ENCODE measurements around the gene UPK3A. TPM values are rescaled to one million over a fixed set of nuclear protein-coding genes. Genes with fewer than 3 reads are reported as not detected.
A peak's percentile ranks its signal among the peaks of the same experiment; 100 is the strongest.

UPK3A gene
- total and polyA plus RNA-seq, 2 of the 13 experiments (the other 11 are each of a cell fraction or from before 2014, with no cell fraction given) = 10.5 to 13.8 TPM

DNA sequence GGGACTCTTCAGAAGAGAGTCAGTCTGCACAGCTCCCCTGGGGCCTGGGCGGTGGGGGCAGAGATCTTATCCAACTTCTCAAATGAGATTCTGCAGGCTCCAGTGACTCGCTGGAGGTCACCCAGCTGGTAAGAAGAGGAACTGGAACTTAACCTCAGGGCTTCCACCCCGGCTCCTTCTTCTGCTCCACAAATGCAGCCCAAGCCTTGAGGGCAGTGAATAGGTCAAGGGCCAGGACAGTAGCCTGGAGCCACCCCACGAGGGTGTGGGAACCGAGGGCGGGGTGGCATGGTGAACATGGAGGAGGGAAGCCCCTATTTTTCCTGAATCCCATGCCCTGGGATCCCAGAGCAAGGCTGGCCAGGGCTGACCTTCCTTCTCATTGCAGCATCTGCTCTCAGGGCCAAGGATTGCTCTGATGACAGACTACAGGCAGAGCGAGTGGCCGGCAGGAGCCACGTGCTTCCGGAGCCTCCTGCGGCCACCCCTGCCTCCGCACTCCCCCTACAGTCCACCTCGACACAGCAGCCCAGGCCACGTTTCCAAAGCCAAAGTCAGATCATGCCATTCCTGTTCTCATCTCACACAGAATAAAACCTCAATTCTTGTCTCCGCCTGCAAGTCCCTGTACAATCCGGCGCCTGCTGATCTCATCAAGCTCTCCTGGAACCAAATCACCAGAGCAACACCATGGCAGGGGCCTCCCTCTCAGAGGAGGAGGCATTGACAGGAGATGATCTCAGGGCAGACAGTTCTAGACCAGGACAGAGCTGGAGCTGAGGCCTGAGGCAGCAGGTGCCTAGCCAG lies 21.1 kb upstream of the UPK3A start (continued):
- TF ChIP-seq, protein P1, sequence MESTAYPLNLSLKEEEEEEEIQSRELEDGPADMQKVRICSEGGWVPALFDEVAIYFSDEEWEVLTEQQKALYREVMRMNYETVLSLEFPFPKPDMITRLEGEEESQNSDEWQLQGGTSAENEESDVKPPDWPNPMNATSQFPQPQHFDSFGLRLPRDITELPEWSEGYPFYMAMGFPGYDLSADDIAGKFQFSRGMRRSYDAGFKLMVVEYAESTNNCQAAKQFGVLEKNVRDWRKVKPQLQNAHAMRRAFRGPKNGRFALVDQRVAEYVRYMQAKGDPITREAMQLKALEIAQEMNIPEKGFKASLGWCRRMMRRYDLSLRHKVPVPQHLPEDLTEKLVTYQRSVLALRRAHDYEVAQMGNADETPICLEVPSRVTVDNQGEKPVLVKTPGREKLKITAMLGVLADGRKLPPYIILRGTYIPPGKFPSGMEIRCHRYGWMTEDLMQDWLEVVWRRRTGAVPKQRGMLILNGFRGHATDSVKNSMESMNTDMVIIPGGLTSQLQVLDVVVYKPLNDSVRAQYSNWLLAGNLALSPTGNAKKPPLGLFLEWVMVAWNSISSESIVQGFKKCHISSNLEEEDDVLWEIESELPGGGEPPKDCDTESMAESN (CRISPR knock-in tag; conservative IDR thresholded peaks at IDR 0.05) = peak; percentile 56; the same call in 1 of the 2 replicates
- TF ChIP-seq NFYB (CRISPR knock-in tag; IDR thresholded peaks at IDR 0.05) = peak; percentile 43; the same call in 1 of the 2 replicates
- TF ChIP-seq ZFX (CRISPR knock-in tag; IDR thresholded peaks at IDR 0.05; ENCODE audit: low read depth) = peak; percentile 78
- TF ChIP-seq, protein P2, sequence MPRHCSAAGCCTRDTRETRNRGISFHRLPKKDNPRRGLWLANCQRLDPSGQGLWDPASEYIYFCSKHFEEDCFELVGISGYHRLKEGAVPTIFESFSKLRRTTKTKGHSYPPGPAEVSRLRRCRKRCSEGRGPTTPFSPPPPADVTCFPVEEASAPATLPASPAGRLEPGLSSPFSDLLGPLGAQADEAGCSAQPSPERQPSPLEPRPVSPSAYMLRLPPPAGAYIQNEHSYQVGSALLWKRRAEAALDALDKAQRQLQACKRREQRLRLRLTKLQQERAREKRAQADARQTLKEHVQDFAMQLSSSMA (CRISPR knock-in tag; IDR thresholded peaks at IDR 0.05) = 0 out of 2 replicates have a peak, but pooled peaks have one; percentile 41
- TF ChIP-seq, protein P3, sequence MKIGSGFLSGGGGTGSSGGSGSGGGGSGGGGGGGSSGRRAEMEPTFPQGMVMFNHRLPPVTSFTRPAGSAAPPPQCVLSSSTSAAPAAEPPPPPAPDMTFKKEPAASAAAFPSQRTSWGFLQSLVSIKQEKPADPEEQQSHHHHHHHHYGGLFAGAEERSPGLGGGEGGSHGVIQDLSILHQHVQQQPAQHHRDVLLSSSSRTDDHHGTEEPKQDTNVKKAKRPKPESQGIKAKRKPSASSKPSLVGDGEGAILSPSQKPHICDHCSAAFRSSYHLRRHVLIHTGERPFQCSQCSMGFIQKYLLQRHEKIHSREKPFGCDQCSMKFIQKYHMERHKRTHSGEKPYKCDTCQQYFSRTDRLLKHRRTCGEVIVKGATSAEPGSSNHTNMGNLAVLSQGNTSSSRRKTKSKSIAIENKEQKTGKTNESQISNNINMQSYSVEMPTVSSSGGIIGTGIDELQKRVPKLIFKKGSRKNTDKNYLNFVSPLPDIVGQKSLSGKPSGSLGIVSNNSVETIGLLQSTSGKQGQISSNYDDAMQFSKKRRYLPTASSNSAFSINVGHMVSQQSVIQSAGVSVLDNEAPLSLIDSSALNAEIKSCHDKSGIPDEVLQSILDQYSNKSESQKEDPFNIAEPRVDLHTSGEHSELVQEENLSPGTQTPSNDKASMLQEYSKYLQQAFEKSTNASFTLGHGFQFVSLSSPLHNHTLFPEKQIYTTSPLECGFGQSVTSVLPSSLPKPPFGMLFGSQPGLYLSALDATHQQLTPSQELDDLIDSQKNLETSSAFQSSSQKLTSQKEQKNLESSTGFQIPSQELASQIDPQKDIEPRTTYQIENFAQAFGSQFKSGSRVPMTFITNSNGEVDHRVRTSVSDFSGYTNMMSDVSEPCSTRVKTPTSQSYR (CRISPR knock-in tag; IDR thresholded peaks at IDR 0.05; ENCODE audit: borderline replicate concordance) = peak; percentile 16; the same call in 1 of the 2 replicates
- peak; percentile 86; the same call in 1 of the 2 replicates for TF ChIP-seq NFKB2 (CRISPR knock-in tag; IDR thresholded peaks at IDR 0.05; ENCODE audit: borderline replicate concordance)
- TF ChIP-seq, protein P4, sequence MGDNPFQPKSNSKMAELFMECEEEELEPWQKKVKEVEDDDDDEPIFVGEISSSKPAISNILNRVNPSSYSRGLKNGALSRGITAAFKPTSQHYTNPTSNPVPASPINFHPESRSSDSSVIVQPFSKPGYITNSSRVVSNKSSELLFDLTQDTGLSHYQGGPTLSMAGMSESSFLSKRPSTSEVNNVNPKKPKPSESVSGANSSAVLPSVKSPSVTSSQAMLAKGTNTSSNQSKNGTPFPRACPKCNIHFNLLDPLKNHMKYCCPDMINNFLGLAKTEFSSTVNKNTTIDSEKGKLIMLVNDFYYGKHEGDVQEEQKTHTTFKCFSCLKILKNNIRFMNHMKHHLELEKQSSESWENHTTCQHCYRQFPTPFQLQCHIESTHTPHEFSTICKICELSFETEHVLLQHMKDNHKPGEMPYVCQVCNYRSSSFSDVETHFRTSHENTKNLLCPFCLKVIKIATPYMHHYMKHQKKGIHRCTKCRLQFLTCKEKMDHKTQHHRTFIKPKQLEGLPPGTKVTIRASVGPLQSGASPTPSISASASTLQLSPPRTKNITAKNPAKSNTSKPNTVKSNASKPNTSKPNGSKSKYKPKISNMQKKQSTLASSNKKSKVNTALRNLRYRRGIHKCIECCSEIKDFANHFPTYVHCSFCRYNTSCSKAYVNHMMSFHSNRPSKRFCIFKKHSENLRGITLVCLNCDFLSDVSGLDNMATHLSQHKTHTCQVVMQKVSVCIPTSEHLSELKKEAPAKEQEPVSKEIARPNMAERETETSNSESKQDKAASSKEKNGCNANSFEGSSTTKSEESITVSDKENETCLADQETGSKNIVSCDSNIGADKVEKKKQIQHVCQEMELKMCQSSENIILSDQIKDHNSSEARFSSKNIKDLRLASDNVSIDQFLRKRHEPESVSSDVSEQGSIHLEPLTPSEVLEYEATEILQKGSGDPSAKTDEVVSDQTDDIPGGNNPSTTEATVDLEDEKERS (CRISPR knock-in tag; IDR thresholded peaks at IDR 0.05) = peak; percentile 80; the same call in 1 of the 2 replicates
- peak; percentile 68; the same call in 1 of the 2 replicates for TF ChIP-seq ZNF225 (CRISPR knock-in tag; IDR thresholded peaks at IDR 0.05)
- TF ChIP-seq ZNF674 (CRISPR knock-in tag; IDR thresholded peaks at IDR 0.05; ENCODE audit: low read depth) = no peak
- TF ChIP-seq, protein P5, sequence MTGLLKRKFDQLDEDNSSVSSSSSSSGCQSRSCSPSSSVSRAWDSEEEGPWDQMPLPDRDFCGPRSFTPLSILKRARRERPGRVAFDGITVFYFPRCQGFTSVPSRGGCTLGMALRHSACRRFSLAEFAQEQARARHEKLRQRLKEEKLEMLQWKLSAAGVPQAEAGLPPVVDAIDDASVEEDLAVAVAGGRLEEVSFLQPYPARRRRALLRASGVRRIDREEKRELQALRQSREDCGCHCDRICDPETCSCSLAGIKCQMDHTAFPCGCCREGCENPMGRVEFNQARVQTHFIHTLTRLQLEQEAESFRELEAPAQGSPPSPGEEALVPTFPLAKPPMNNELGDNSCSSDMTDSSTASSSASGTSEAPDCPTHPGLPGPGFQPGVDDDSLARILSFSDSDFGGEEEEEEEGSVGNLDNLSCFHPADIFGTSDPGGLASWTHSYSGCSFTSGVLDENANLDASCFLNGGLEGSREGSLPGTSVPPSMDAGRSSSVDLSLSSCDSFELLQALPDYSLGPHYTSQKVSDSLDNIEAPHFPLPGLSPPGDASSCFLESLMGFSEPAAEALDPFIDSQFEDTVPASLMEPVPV (CRISPR knock-in tag; IDR thresholded peaks at IDR 0.05) = peak; percentile 87
- TF ChIP-seq HNRNPLL (IDR thresholded peaks at IDR 0.05; ENCODE audit: low read depth, low read length, poor library complexity, severe bottlenecking) = peak; percentile 27
- TF ChIP-seq ZNF766 (CRISPR knock-in tag; IDR thresholded peaks at IDR 0.05; ENCODE audit: borderline replicate concordance) = peak; percentile 85; the same call in 1 of the 2 replicates
- peak; percentile 53; the same call in 1 of the 2 replicates for TF ChIP-seq ZNF567 (CRISPR knock-in tag; IDR thresholded peaks at IDR 0.05; ENCODE audit: borderline replicate concordance)
- no peak for TF ChIP-seq ZKSCAN1 (IDR thresholded peaks at IDR 0.05; ENCODE audit: low read length)
- TF ChIP-seq HMG20A (CRISPR knock-in tag; IDR thresholded peaks at IDR 0.05; ENCODE audit: borderline replicate concordance) = peak; percentile 55; the same call in 1 of the 2 replicates
- TF ChIP-seq MXI1 (IDR thresholded peaks at IDR 0.05; ENCODE audit: borderline replicate concordance, low read depth, low read length) = peak; percentile 99; the same call in 2 of the 3 replicates
- TF ChIP-seq ZNF317 (CRISPR knock-in tag; IDR thresholded peaks at IDR 0.05) = 0 out of 2 replicates have a peak, but pooled peaks have one; percentile 38
